Spleen (tissue), 7 donors: ENCODE measurements around the gene MRPL32.

Experiments used
- POLR2AphosphoS5 ChIP-seq, 3 donors: sonication (generic); formaldehyde crosslinking; IDR thresholded peaks; one replicate each; pipeline ENCODE4 v1.5.1; 2017; ENCODE audit warnings: antibody characterized with exemption in 3 of 3
- TF ChIP-seq, protein P1 (sequence below), 11 experiments: fragments of 200-600 bp in 7 of 11; fragments of 450-650 bp in 4 of 11; sonication (generic) in 4 of 11; IDR thresholded peaks in 8 of 11; conservative IDR thresholded peaks in 3 of 11; 1 replicate in 7 of 11; 2 replicates in 4 of 11; pipeline versions ENCODE4 v1.4.0 to v1.8.0; 2016 to 2021; ENCODE audit warnings: antibody characterized with exemption in 11 of 11, inconsistent platforms in 4 of 11, mild to moderate bottlenecking in 1 of 11
- donor health status: DM: no; HTN: no; CAD: no; lungs with moderate emphysema.
- donor health status: DM: no; HTN: no; CAD: no.
- donor health status: DM: no; HTN: no; CAD: no.

DNA sequence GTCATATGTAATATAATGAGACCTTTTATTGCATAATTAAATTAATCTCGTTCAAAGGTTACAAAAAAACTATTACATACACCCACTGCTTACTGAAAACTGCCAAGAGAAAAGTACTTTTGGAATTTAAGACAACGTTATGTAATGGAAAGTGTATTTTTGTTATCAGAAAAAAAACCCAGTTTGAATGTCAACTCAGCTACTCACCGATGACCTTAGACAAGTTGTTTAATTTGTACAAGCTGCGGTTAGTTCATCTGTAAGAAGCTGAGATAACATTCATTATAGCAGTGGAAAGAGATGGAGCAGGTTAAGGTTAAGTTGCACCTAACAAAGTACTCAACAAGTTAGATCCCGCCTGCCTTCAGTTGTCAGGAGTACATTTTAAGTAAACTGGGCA is 1.3 kb upstream of the MRPL32 start:
- TF ChIP-seq, protein P1, sequence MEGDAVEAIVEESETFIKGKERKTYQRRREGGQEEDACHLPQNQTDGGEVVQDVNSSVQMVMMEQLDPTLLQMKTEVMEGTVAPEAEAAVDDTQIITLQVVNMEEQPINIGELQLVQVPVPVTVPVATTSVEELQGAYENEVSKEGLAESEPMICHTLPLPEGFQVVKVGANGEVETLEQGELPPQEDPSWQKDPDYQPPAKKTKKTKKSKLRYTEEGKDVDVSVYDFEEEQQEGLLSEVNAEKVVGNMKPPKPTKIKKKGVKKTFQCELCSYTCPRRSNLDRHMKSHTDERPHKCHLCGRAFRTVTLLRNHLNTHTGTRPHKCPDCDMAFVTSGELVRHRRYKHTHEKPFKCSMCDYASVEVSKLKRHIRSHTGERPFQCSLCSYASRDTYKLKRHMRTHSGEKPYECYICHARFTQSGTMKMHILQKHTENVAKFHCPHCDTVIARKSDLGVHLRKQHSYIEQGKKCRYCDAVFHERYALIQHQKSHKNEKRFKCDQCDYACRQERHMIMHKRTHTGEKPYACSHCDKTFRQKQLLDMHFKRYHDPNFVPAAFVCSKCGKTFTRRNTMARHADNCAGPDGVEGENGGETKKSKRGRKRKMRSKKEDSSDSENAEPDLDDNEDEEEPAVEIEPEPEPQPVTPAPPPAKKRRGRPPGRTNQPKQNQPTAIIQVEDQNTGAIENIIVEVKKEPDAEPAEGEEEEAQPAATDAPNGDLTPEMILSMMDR (IDR thresholded peaks at IDR 0.05 in 8 of 11, conservative IDR thresholded peaks at IDR 0.05 in 3 of 11) = no peak
- no peak for TF ChIP-seq POLR2AphosphoS5 (IDR thresholded peaks at IDR 0.05)
